Measurements from ENCODE around the gene CIAO2B. TPM values are rescaled to one million over a fixed set of nuclear protein-coding genes. Genes with fewer than 3 reads are reported as not detected.
A peak's percentile ranks its signal among the peaks of the same experiment; 100 is the strongest.

CIAO2B gene
- total and polyA plus RNA-seq, 2 experiments from 2014 or later: 92.4 to 181 TPM

DNA sequence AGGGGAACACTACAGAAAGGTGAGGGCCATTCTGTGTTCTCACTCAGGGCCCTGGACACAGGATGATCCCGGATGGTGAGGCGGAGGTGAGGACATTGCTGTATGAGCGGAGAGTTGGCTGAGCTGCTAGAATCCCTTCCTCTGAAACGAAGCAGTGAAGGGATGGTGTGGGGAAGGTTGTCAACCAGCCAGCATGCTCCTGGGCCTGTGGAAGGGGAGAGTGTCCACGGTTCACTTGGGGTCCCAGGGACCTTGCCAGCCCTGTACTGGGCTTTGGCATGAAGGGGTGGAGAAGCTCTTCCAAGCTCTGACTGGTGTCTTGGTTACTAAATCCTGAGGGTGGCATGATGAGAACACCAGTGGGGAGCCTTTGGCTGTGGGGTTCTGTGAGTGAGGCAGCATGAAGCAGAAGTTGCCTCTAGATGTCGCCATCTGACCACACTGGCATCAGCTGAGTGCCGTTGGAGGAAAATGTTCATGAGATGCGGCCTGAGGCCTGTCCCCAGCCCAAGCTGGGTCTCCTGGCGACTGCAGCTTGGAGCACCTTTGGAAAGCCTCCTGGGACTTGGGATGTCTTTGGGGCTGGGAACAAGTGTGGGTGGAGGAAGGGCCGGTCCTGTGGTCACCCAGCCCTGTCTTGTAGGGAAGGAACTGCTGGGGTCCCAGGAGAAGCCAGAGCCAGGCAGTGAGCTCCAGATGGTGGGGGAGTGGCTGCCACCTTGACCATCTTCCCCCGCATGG lies 39.1 kb downstream of the CIAO2B start:
- no peaks in the 10 kb centered on the region for H3K79me2 ChIP-seq (replicated peaks; ENCODE audit: insufficient read depth)
- H3K27ac Mint-ChIP-seq: no peak overlapping the region
- peaks cover 8% of the 10 kb centered on the region for H3K27me3 Mint-ChIP-seq (ENCODE audit: insufficient read depth, low read depth, poor library complexity)

DNA sequence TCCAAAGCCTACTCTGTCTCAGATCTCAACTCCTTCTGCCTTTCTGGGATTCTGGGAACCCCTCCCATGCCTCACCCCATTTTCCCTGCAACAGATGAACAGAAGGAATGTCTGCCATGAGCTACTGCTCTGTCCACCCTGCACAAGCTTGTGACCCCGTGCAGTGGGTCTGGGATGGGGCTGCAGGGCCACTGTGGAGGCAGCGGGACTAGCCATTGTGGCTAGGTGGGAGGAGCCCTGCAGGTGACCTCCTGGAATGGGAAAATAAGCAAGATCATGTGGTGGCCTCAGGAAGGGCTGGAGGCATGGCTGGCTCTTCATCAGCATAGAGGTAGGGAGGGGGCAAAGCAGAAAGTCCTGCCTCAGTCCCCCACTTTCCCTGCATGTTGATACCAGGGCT lies 40.1 kb downstream of the CIAO2B start:
- no peak overlapping the region for H2AFZ ChIP-seq
- Mint-ChIP-seq H3K4me1 (no peaks in the 10 kb centered on the region), H3K27ac (no peak overlapping the region), H3K4me3 (no peak overlapping the region), H3K36me3 (ENCODE audit: low read depth) (peaks cover 7% of the 10 kb centered on the region; the same call in 1 of the 3 replicates), H3K9me3 (no peaks in the 10 kb centered on the region; the same call in 2 of the 3 replicates), H3K27me3 (ENCODE audit: insufficient read depth, low read depth, poor library complexity) (peaks cover 8% of the 10 kb centered on the region)
- no peak for DNase-seq (ENCODE audit: low spot score)
- no peak overlapping the region for H3K27ac ChIP-seq (ENCODE audit: low read depth)
- H3K9me2 ChIP-seq (ENCODE audit: insufficient read depth): no peaks in the 10 kb centered on the region
- peak; percentile 22; the same call in 1 of the 3 replicates for ATAC-seq
- H3K4me1 ChIP-seq (ENCODE audit: insufficient read depth): no peaks in the 10 kb centered on the region
- H4K20me1 ChIP-seq (replicated peaks; ENCODE audit: insufficient read depth): no peaks in the 10 kb centered on the region; the same call in 1 of the 2 replicates
- no peaks in the 10 kb centered on the region for H3K27me3 ChIP-seq (ENCODE audit: insufficient read depth)
- no peak overlapping the region for H3K4me3 ChIP-seq
- H3K36me3 ChIP-seq (ENCODE audit: insufficient read depth): no peaks in the 10 kb centered on the region
- no peak overlapping the region for H3K4me2 ChIP-seq
- 0 out of 2 replicates have a peak, but pooled peaks cover 4% of the 10 kb centered on the region for H3F3A ChIP-seq (replicated peaks; ENCODE audit: low read depth)
- no peaks in the 10 kb centered on the region for H3K79me2 ChIP-seq (replicated peaks; ENCODE audit: insufficient read depth)
- TF ChIP-seq ZNF114 (CRISPR knock-in tag; IDR thresholded peaks at IDR 0.05): no peak
- TF ChIP-seq ZNF462 (CRISPR knock-in tag; IDR thresholded peaks at IDR 0.05): no peak
- TF ChIP-seq STAT1 (IDR thresholded peaks at IDR 0.05; ENCODE audit: unreplicated experiment): no peak
- no peak for TF ChIP-seq NANOG (IDR thresholded peaks at IDR 0.05; ENCODE audit: borderline replicate concordance)
- no peak for TF ChIP-seq JUNB (IDR thresholded peaks at IDR 0.05; ENCODE audit: unreplicated experiment)
- no peak for TF ChIP-seq ETS1 (IDR thresholded peaks at IDR 0.05)
- no peak for TF ChIP-seq POLR2AphosphoS5 (IDR thresholded peaks at IDR 0.05; ENCODE audit: low read depth)

More for the DNA sequence above, 39.1 kb downstream of the CIAO2B start:
- ATAC-seq (peak; percentile 90), DNase-seq (ENCODE audit: low spot score) (peak; percentile 79)
- Histone ChIP-seq H3K4me3 (no peak overlapping the region), H3K9me2 (ENCODE audit: insufficient read depth) (no peaks in the 10 kb centered on the region), H3K36me3 (ENCODE audit: insufficient read depth) (no peaks in the 10 kb centered on the region), H3K4me1 (ENCODE audit: insufficient read depth) (peaks cover 5% of the 10 kb centered on the region; the same call in 1 of the 2 replicates), H3K4me2 (no peak overlapping the region), H3F3A (replicated peaks; ENCODE audit: low read depth) (0 out of 2 replicates have a peak, but pooled peaks cover 4% of the 10 kb centered on the region), H3K27ac (ENCODE audit: low read depth) (no peak overlapping the region), H2AFZ (no peak overlapping the region), H4K20me1 (replicated peaks; ENCODE audit: insufficient read depth) (no peaks in the 10 kb centered on the region; the same call in 1 of the 2 replicates), H3K27me3 (ENCODE audit: insufficient read depth) (no peaks in the 10 kb centered on the region)
- no peaks in the 10 kb centered on the region; the same call in 2 of the 3 replicates for H3K9me3 Mint-ChIP-seq
- H3K4me1 Mint-ChIP-seq: peaks cover 7% of the 10 kb centered on the region; the same call in 2 of the 3 replicates
- peak; percentile 71 to 95 for TF ChIP-seq CTCF (conservative IDR thresholded peaks at IDR 0.05; ENCODE audit: low read depth in 2 of 2)
- no peak for TF ChIP-seq ZNF331 (CRISPR knock-in tag; IDR thresholded peaks at IDR 0.05; ENCODE audit: low read depth)
- TF ChIP-seq ZNF114 (CRISPR knock-in tag; IDR thresholded peaks at IDR 0.05): no peak
- H3K36me3 Mint-ChIP-seq (ENCODE audit: low read depth): peaks cover 7% of the 10 kb centered on the region; the same call in 1 of the 3 replicates
- no peak overlapping the region for H3K4me3 Mint-ChIP-seq

All from GM23338 (cell line).